Omental fat pad (tissue), 4 donors: ENCODE results near the gene APOC3. TPM values are rescaled to one million over a fixed set of nuclear protein-coding genes. Genes with fewer than 3 reads are reported as not detected.
"Not testable (repeated sequence)": the region's sequence is repeated elsewhere in the genome, so short reads cannot be mapped to it uniquely, and the experiment has no call there.

Source experiments
- ATAC-seq: fragments of 150-250 bp; one replicate; pipeline ENCODE4 v1.9.1; 2016; ENCODE audit warnings: mild to moderate bottlenecking, moderate library complexity; ENCODE audit not compliant: low FRiP score
- DNase-seq: peaks from one replicate; pipeline ENCODE4 v3.0.0-alpha.2; 2019; ENCODE audit warnings: low spot score
- total RNA-seq, 4 donors: library from RNA; depleted of rRNA; stranded (reverse); fragments of >200 nt; gene quantifications; one replicate each; pipeline ENCODE4 v1.1.0, GENCODE V29; 2016
- TF ChIP-seq, protein P1 (sequence below), 3 donors: fragments of 450-650 bp; IDR thresholded peaks; one replicate each; pipeline ENCODE4 v1.5.1; 2016 to 2017; ENCODE audit warnings: antibody characterized with exemption in 3 of 3, mild to moderate bottlenecking in 3 of 3, moderate library complexity in 2 of 3

APOC3 gene
- total RNA-seq, 4 donors from 2014 or later = 3.5 TPM; not detected in 3

DNA sequence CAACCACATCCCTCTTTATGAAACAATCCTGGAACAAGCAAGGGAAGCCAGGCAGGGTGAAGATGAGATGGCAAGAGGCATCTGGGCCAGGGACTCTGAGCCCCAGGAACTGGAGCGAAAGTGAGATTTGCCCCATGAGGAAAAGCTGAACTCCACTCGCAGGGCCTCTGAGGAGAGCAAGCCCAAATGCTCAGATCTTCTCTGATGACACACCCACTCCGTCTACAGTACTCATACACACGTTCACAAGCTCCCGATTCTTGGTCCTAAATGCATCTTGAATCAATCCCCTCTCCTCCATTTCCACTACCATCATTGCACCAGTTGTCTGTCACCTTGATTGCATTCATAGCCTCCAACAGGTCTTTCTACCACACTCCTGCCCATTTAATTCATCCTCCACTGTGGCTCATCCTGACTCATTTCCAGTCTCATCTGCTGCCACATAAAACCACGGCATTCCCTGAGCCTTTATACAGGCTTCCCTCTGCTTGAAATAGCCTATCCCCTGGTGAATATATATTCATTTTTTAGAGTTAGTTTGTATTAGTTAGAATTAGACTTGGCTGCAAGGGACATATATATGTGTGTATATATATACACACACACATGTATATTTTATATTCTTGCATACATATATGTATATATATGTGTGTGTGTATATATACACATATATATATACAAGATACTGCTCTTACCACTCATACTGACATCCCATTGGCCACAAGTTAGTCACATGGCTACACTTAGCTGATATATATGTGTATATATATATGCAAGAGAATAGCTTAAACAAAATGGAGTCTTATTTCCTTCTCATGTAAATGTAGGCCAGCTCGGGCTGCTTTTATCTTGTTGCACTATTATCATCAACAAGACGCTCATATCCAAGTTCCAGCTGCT, 36.6 kb upstream of the APOC3 start:
- TF ChIP-seq, protein P1, sequence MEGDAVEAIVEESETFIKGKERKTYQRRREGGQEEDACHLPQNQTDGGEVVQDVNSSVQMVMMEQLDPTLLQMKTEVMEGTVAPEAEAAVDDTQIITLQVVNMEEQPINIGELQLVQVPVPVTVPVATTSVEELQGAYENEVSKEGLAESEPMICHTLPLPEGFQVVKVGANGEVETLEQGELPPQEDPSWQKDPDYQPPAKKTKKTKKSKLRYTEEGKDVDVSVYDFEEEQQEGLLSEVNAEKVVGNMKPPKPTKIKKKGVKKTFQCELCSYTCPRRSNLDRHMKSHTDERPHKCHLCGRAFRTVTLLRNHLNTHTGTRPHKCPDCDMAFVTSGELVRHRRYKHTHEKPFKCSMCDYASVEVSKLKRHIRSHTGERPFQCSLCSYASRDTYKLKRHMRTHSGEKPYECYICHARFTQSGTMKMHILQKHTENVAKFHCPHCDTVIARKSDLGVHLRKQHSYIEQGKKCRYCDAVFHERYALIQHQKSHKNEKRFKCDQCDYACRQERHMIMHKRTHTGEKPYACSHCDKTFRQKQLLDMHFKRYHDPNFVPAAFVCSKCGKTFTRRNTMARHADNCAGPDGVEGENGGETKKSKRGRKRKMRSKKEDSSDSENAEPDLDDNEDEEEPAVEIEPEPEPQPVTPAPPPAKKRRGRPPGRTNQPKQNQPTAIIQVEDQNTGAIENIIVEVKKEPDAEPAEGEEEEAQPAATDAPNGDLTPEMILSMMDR (IDR thresholded peaks at IDR 0.05) = no peak
- ATAC-seq = no peak
- no peak for DNase-seq

DNA sequence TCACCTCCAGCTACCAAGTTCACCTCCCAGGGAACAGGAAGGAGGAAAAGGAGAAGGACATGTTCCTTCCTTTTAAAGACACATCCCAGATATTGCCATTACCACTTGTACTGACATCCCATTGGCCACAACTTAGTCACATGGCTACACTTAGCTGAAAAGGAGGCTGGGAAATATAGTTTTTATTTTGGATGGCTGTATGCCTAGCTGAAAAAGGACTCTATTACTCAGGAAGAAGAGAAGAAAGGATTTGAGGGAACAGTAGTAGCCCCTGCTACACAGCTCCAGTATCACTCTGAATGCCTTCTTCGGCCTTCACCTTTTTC, 36.0 kb upstream of the APOC3 start:
- ATAC-seq (no peak), DNase-seq (no peak)
- TF ChIP-seq, protein P1 (IDR thresholded peaks at IDR 0.05) = no peak

DNA sequence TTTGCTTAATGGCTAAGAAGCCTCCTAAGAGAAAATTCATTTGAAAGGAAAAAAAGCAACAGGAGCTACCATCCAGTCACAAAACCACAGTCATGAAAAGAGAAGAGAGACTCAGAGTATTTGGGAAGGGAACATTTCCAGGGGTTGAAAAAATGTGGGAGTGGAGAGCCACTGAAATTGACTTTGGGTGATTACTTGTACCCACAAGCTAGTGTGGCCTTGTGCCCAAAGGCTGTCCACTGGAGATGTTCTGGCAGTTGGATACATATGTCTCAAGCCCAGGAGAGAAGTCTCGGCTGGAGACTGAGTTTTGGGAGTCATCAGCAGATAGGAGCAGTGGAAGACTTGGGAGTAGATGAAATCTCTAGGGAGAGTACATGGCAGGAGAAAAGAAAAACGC, 34.9 kb upstream of the APOC3 start:
- TF ChIP-seq, protein P1 (IDR thresholded peaks at IDR 0.05) = no peak
- no peak for DNase-seq
- no peak for ATAC-seq

DNA sequence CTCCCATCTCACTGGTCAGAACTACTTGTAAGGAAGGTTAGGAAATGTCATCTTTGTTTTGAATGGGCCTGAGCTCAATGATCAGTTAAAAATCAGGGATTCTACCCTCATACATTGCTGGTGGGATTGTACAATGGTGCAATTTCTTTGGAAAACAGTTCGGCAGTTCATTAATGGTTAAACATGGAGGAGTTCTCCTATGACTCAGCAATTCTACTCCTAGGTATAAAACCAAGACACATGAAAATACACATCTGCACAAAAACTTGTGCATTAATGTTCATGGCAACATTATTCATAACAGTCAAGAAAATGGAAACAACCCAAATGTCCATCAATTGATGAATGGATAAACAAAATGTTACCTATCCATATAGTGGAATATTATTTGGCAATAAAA, 33.2 kb upstream of the APOC3 start:
- ATAC-seq (no peak), DNase-seq (no peak)
- TF ChIP-seq, protein P1 (IDR thresholded peaks at IDR 0.05) = no peak

DNA sequence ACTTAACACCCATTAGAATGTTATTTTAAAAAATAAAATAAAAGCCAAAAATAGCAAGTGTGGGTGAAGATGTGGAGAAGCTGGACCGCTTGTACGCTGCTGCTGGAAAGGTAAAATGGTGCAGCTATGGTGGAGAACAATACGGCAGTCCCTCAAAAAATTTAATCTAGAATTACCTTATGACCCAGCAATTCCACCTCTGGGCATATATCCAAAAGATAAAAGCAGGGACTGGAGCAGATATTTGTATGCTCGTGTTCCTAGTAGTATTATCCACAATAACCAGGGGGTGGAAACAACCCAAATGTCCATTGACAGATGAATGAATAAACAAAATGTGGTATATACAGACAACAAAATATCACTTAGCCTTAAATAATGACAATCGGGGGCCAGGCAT, 31.9 kb upstream of the APOC3 start:
- no peak for ATAC-seq
- TF ChIP-seq, protein P1 (IDR thresholded peaks at IDR 0.05) = no peak
- no peak for DNase-seq

DNA sequence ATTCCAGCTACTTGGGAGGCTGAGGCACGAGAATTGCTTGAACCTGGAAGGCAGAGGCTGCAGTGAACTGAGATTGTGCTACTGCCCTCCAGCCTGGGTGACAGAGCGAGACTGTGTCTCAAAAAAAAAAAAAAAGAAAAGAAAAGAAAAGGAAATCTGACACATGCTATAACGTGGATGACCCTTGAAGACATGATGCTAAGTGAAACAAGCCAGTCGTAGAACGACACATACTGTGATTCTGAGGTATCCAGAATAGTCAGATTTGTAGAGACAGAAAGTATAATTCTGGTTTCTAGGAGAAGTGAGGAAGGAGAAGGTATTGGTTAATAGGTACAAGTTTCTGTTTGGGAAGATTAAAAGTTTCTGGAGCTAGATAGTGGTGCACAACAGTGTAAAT, 31.3 kb upstream of the APOC3 start:
- TF ChIP-seq, protein P1 (IDR thresholded peaks at IDR 0.05) = no peak
- DNase-seq (no peak), ATAC-seq (no peak)

DNA sequence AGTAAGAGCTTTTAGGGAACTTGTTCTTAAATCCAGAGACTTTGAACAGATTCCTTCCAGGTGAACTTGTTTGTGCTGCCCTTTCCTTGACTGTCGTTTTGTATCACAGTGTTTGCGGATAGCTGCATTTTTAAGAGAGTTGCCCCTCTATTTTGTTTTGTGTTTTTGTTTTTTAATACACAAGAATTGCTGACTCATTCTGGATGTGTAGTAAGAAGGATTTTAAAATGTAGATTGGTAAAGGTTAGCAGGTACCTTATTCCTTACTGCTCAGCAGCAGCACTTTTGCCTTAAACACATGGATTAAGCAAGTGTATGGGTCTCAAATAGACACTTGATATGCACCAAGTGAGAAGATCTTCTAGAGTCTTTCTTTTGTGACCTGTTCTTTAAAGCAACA, 29.1 kb upstream of the APOC3 start:
- DNase-seq (no peak), ATAC-seq (no peak)
- TF ChIP-seq, protein P1 (IDR thresholded peaks at IDR 0.05) = no peak

DNA sequence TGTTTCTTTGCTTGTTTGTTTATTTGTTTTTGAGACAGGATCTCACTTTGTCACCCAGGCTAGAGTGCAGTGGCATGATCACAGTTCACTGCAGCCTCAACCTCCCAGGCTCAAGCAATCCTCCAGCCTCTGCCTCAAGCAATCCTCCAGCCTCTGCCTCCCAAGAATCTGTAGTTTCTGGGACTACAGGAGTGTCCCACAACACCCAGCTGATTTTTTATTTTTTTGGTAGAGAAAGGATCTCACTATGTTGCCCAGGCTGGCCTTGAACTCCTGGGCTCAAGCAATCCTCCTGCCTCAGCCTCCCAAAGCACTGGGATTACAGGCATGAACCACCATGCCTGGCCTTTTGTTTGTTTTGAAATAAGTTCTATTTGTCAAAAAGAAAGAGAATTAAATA, 28.0 kb upstream of the APOC3 start:
- ATAC-seq, DNase-seq: not testable (repeated sequence)
